Testis (tissue), 3 donors: ENCODE measurements around the gene WBP4. TPM values are rescaled to one million over a fixed set of nuclear protein-coding genes. Genes with fewer than 3 reads are reported as not detected.
A peak's percentile ranks its signal among the peaks of the same experiment; 100 is the strongest.

Experiments
- DNase-seq: peaks from one replicate; pipeline ENCODE4 v3.0.0-alpha.2; 2019
- H3K27ac ChIP-seq, 2 donors: fragments of 200-600 bp; sonication (generic); one replicate each; pipeline ENCODE4 v1.5.1; 2019
- H3K27me3 ChIP-seq: fragments of 200-600 bp; sonication (generic); one replicate; pipeline ENCODE4 v1.5.1; 2019
- H3K36me3 ChIP-seq: fragments of 200-600 bp; sonication (generic); one replicate; pipeline ENCODE4 v1.5.1; 2017; ENCODE audit warnings: low read depth; ENCODE audit errors: missing control alignments
- H3K4me1 ChIP-seq: fragments of 200-600 bp; sonication (generic); one replicate; pipeline ENCODE4 v1.5.1; 2019
- H3K4me3 ChIP-seq, 2 donors: fragments of 200-600 bp; sonication (generic); one replicate each; pipeline ENCODE4 v1.5.1; 2017 to 2019
- H3K9me3 ChIP-seq: fragments of 200-600 bp; sonication (generic); one replicate; pipeline ENCODE4 v1.5.1; 2017
- POLR2A ChIP-seq: fragments of 450-650 bp; IDR thresholded peaks from one replicate; pipeline ENCODE4 v1.6.1; 2017; ENCODE audit warnings: antibody characterized with exemption, mild to moderate bottlenecking, moderate library complexity
- whole genome bisulfite sequencing, 2 donors: methylation state at CpG; one replicate each; pipeline ENCODE4 v1.1.5; 2018; 5-methylcytosine and 5-hydroxymethylcytosine counted together
- intact Hi-C: fragments of 100-400 bp; cut with DNase I; formaldehyde crosslinking; loops from one replicate; pipeline ENCODE4 v1.15.1; 2023; ENCODE audit warnings: low total_unique reads
- polyA plus RNA-seq: library from polyadenylated mRNA; stranded (reverse); fragments of 350-450 nt; fragmentation: Illumina TruSeq; extraction: RNeasy Lipid Tissue Mini Kit (QIAGEN cat#74804); gene quantifications from one replicate; pipeline ENCODE4 v1.2.3, GENCODE V29; 2014; ENCODE audit warnings: low read depth, low replicate concordance; ENCODE audit not compliant: insufficient read depth
- total RNA-seq, 2 donors: library from RNA; depleted of rRNA; stranded (reverse); fragments of >200 nt; gene quantifications; one replicate each; pipeline ENCODE4 v1.2.3, GENCODE V29; 2016
- TF ChIP-seq, protein P1 (sequence below), 3 experiments: fragments of 450-650 bp in 2 of 3; fragments of 200-600 bp in 1 of 3; sonication (generic) in 1 of 3; IDR thresholded peaks; one replicate each; pipeline ENCODE4 v1.5.1; 2016 to 2019; ENCODE audit warnings: antibody characterized with exemption in 3 of 3, mild to moderate bottlenecking in 2 of 3, moderate library complexity in 1 of 3

Gene WBP4
- total and polyA plus RNA-seq, 3 donors from 2014 or later, result 7.0 to 19.8 (median 17.9) TPM

DNA sequence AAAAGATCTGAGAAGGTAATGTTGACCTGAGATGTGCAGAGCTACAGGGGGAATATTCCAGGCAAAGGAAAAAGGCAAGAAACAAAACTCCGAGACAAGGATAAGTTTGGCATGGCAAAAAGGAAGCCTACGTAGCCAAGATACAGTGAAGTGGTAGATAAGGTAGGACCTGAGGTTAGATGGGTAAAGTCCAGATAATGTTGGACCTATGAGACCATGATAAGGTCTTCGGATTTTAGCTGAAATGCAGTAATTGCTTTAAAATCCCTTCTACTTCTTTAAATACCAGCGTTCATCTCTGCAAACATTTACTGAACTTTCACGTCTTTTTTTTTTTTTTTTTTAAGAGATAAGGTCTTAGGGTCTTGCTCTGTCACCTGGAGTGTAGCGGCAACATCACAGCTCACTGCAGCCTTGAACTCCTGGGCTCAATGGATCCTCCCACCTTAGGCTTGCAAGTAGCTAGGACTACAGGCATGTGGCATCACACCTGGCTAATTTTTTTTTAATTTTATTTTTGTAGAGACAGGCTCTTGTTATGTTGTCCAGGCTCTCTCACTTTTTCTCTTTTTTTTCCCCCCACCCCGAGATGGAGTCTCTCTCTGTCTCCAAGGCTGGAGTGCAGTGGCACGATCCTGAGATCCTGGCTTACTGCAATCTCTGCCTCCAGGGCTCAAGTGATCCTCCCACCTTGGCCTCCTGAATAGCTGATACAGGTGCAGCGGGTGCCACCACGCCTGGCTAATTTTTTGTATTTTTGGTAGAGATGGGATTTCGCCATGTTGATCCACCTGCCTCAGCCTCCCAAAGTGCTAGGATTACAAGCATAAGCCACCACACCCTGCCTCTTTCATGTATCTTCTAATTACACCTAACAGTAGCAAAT is 4.2 kb upstream of the WBP4 start:
- peaks cover 33% of the 10 kb centered on the region for H3K4me1 ChIP-seq
- H3K4me3 ChIP-seq, result no peak overlapping the region
- no peak for DNase-seq
- H3K27me3 ChIP-seq, result no peaks in the 10 kb centered on the region
- TF ChIP-seq POLR2A, result no peak
- TF ChIP-seq, protein P1, sequence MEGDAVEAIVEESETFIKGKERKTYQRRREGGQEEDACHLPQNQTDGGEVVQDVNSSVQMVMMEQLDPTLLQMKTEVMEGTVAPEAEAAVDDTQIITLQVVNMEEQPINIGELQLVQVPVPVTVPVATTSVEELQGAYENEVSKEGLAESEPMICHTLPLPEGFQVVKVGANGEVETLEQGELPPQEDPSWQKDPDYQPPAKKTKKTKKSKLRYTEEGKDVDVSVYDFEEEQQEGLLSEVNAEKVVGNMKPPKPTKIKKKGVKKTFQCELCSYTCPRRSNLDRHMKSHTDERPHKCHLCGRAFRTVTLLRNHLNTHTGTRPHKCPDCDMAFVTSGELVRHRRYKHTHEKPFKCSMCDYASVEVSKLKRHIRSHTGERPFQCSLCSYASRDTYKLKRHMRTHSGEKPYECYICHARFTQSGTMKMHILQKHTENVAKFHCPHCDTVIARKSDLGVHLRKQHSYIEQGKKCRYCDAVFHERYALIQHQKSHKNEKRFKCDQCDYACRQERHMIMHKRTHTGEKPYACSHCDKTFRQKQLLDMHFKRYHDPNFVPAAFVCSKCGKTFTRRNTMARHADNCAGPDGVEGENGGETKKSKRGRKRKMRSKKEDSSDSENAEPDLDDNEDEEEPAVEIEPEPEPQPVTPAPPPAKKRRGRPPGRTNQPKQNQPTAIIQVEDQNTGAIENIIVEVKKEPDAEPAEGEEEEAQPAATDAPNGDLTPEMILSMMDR (IDR thresholded peaks at IDR 0.05), result no peak
- H3K27ac ChIP-seq, result no peak overlapping the region
- no peaks in the 10 kb centered on the region for H3K36me3 ChIP-seq
- 68 to 69% methylated on average over 11 of the region's 11 CpGs for WGBS, 2 donors
- intact Hi-C loops, result no loop called here
- H3K9me3 ChIP-seq, result no peaks in the 10 kb centered on the region

DNA sequence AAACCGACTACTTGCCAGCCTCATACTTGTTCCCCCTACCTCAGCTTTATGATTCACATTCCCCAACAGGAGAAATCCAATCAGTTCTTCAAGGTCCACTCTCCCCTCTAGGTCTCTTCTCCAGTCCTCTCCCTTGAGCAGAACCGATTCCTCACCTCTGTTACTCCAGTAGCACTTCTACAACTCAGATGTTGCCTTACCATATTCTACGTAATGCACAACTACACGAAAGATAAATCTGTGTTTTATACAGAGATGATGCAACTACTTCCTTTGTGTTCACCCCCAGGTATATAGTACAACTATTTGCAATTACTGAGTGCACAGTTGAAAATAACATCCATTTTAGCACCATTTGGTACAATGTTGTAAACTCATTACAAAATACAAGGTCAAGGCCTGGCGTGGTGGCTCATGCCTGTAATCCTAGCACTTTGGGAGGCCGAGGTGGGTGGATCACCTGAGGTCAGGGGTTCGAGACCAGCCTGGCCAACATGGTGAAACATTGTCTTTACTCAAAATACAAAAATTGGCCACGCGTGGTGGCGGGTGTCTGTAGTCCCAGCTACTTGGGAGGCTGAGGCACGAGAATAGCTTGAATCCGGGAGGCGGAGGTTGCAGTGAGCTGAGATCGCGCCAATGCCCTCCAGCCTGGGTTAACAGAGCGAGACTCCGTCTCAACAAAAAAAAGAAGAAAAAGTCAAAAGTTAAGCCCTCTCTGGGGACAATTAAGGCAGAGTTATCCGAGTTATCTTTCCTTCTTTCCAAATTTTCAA is 2.8 kb upstream of the WBP4 start:
- peak overlapping the region in 1 of 2 donors; percentile 95 for H3K4me3 ChIP-seq
- intact Hi-C loops, result no loop called here
- 43 to 53% methylated on average over 18 of the region's 18 CpGs for WGBS, 2 donors
- H3K27ac ChIP-seq, result peak overlapping the region; percentile 97 to 99
- no peaks in the 10 kb centered on the region for H3K27me3 ChIP-seq
- H3K9me3 ChIP-seq, result no peaks in the 10 kb centered on the region
- peaks cover 34% of the 10 kb centered on the region for H3K4me1 ChIP-seq
- TF ChIP-seq, protein P1 (IDR thresholded peaks at IDR 0.05), result no peak
- no peak for TF ChIP-seq POLR2A
- no peak for DNase-seq
- H3K36me3 ChIP-seq, result no peaks in the 10 kb centered on the region

DNA sequence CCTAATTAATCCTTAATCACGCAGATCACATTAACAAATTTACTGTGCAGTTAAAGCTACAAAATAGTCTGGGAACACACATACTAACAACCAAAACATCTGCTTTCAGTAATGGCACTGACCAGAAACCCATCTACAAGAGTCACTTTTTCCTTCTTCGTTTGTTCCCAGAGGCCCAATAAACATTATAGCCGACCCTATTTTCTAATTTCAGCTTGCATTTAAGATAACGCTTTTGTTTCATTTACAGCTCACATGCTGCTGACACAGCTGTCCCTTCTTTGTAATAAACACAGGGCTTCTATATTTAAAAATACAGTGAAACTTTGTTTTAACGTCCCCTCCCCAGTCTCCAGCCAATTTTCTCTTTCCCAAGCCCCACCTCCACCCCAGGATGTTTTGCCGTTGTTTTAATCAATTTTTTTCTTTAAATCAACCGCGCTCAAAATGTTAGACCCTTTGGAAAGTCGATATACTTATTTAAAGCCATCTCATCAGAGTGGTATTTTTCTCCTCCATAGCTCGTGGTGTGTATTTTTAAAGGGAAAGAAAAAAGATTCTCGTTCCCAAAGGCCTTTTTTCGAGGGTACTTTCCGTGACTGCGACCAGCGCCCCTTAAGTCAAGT is 1.7 kb upstream of the WBP4 start:
- Histone ChIP-seq H3K36me3 (no peaks in the 10 kb centered on the region), H3K4me1 (peaks cover 33% of the 10 kb centered on the region)
- 1 to 2% methylated on average over 15 of the region's 15 CpGs for whole genome bisulfite sequencing, 2 donors

DNA sequence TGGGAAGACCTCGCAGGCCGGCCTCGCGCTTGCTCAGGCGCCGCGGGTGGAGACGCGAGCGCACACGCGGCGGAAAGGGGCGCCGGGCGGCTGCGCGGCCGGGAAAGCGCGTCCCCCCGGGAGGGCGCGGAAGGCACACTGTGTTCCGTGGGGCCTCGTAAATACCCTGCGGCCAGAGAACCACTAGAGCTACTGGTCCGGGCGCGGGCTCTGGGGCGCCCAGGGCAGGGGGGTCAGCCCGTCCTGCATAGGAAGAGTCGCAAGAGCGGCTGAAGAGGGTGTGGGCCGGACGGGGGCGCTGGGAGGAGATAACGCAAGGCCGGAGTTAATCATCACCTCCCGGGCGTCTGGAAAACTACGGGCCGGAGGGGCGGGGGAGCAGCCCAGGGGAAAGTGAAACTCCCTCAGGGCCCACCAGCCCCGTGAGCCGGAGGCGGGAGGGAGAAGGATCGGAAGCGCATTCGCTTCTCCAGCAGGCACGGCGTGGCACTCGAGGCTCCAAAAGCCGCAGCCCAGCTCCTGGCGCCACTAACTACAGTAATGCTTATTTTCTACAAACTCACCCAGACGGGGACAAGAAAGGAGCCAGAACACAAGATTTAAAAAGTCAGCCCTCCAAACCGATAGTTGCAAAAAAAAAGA is 1.1 kb upstream of the WBP4 start:
- H3K4me1 ChIP-seq, result peaks cover 28% of the 10 kb centered on the region
- no peaks in the 10 kb centered on the region for H3K36me3 ChIP-seq
- intact Hi-C loops, result no loop called here
- no peak for TF ChIP-seq POLR2A
- TF ChIP-seq, protein P1 (IDR thresholded peaks at IDR 0.05), result peak in 2 of 3 experiments; percentile 12 to 25
- DNase-seq, result peak; percentile 87
- H3K9me3 ChIP-seq, result no peaks in the 10 kb centered on the region
- WGBS, 2 donors, result 0 to 1% methylated on average over 22 to 57 of the region's 57 CpGs
- H3K4me3 ChIP-seq, result peak overlapping the region; percentile 84 to 95
- H3K27me3 ChIP-seq, result no peaks in the 10 kb centered on the region
- H3K27ac ChIP-seq, result peak overlapping the region; percentile 97 to 99

More for the DNA sequence above, 1.7 kb upstream of the WBP4 start:
- intact Hi-C loops, result no loop called here
- no peaks in the 10 kb centered on the region for H3K9me3 ChIP-seq
- H3K27me3 ChIP-seq, result no peaks in the 10 kb centered on the region
- DNase-seq, result no peak
- H3K4me3 ChIP-seq, result peak overlapping the region; percentile 84 to 95
- peak overlapping the region; percentile 97 to 99 for H3K27ac ChIP-seq
- TF ChIP-seq, protein P1 (IDR thresholded peaks at IDR 0.05), result no peak
